ENCODE data around the gene SCG5.

GRCh38 chr15:32718821-32719716 is 77.6 kb downstream of the SCG5 start:
- TF ChIP-seq CTCF (IDR thresholded peaks at IDR 0.05), result no peak
- no peak for TF ChIP-seq POLR2A (IDR thresholded peaks at IDR 0.05)
